Gastrocnemius medialis (tissue), 4 donors: ENCODE results near the gene LSAMP.

Source experiments
- CTCF ChIP-seq, 5 experiments: fragments of 450-650 bp in 3 of 5; fragments of 200-600 bp in 2 of 5; sonication (generic) in 2 of 5; IDR thresholded peaks in 4 of 5; conservative IDR thresholded peaks in 1 of 5; 1 replicate in 4 of 5; 2 replicates in 1 of 5; pipeline ENCODE4 v1.5.1; 2016 to 2019; ENCODE audit warnings: antibody characterized with exemption in 5 of 5, mild to moderate bottlenecking in 3 of 5, moderate library complexity in 3 of 5
- POLR2A ChIP-seq, 2 donors: fragments of 450-650 bp; IDR thresholded peaks; one replicate each; pipeline ENCODE4 v1.6.1; 2017; ENCODE audit warnings: antibody characterized with exemption in 2 of 2, mild to moderate bottlenecking in 2 of 2, moderate library complexity in 2 of 2

- TF ChIP-seq CTCF (IDR thresholded peaks at IDR 0.05 in 4 of 5, conservative IDR thresholded peaks at IDR 0.05 in 1 of 5) (no peak), POLR2A (IDR thresholded peaks at IDR 0.05) (no peak)
Measured at GRCh38 chr3:116216761-116217160, 228.5 kb downstream of the LSAMP start.
